SK-N-MC (cell line): ENCODE data around the gene PCSK5.

Experiments
- EZH2 ChIP-seq: fragments of 200-600 bp; sonication (generic); IDR thresholded peaks from one replicate; pipeline ENCODE4 v1.6.1; 2017; ENCODE audit warnings: antibody characterized with exemption
- FOXP2 ChIP-seq: optimal IDR thresholded peaks from 2 replicates; pipeline ENCODE3; 2011; ENCODE audit warnings: mild to moderate bottlenecking, moderate library complexity; ENCODE audit not compliant: insufficient read depth; ENCODE audit errors: extremely low read length, control extremely low read depth
- POLR2AphosphoS5 ChIP-seq: IDR thresholded peaks from 2 replicates; pipeline ENCODE4 v1.6.1; 2012; ENCODE audit warnings: mild to moderate bottlenecking, low read depth, low read length, borderline replicate concordance

DNA sequence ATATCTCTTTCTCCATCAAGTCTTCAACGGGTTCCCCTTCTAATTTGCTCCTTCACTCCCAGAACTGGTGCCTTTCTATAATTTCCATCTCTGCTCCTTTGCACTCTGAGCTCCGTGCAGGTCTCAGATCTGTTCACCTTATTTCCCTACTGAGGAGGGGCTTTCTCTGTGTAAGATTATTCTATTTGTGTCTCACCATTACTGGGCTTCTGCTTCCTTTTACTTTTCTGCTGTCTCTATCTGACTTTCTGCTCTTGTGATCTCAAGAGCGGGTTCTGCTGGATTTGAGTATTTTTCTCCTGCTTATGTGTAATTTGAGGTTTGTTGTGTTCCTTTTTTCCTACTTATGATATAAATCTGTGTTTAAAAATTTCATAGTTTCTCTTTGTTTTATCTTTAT is 117.5 kb downstream of the PCSK5 start:
- TF ChIP-seq POLR2AphosphoS5, result no peak
- no peak for TF ChIP-seq FOXP2
- no peak for TF ChIP-seq EZH2
